Mesothelial cell of epicardium (in vitro differentiated cells): Measurements from ENCODE around the gene PIP5K1C. TPM values are rescaled to one million over a fixed set of nuclear protein-coding genes. Genes with fewer than 3 reads are reported as not detected.
A peak's percentile ranks its signal among the peaks of the same experiment; 100 is the strongest.
"Not testable (repeated sequence)": the region's sequence is repeated elsewhere in the genome, so short reads cannot be mapped to it uniquely, and the experiment has no call there.

Source experiments
- DNase-seq, 2 experiments: peaks; one replicate each; pipeline ENCODE4 v3.0.0; 2021; ENCODE audit warnings: low spot score in 2 of 2; ENCODE audit not compliant: unreplicated experiment in 2 of 2
- H3K27ac Mint-ChIP-seq: 2 replicates; pipeline ENCODE4 v1.8.0; 2021; ENCODE audit warnings: mixed read lengths
- H3K27me3 Mint-ChIP-seq: 2 replicates; pipeline ENCODE4 v1.8.0; 2021; ENCODE audit warnings: low read depth, mixed read lengths
- H3K36me3 Mint-ChIP-seq: 2 replicates; pipeline ENCODE4 v1.8.0; 2021; ENCODE audit warnings: mixed read lengths
- H3K4me1 Mint-ChIP-seq: 2 replicates; pipeline ENCODE4 v1.8.0; 2021; ENCODE audit warnings: mixed read lengths
- H3K4me3 Mint-ChIP-seq: 2 replicates; pipeline ENCODE4 v1.8.0; 2021; ENCODE audit warnings: mild to moderate bottlenecking, moderate library complexity, mixed read lengths
- H3K9me3 Mint-ChIP-seq: 2 replicates; pipeline ENCODE4 v1.8.0; 2021; ENCODE audit warnings: mixed read lengths
- CTCF ChIP-seq: fragments of 200-600 bp; sonication (generic); IDR thresholded peaks from one replicate; pipeline ENCODE4 v1.5.0; 2021; ENCODE audit warnings: antibody characterized with exemption; ENCODE audit not compliant: unreplicated experiment
- total RNA-seq: library from RNA; stranded (reverse); gene quantifications from 3 replicates; pipeline ENCODE4 v1.2.1, GENCODE V29; 2021

Gene PIP5K1C
- total RNA-seq, 1 donor from 2014 or later: 45.7 TPM

- TF ChIP-seq CTCF: no peak
- Mint-ChIP-seq H3K4me3 (no peak overlapping the region), H3K36me3 (peaks cover 2% of the 10 kb centered on the region), H3K27me3 (no peaks in the 10 kb centered on the region), H3K9me3 (no peaks in the 10 kb centered on the region), H3K27ac (no peak overlapping the region), H3K4me1 (peaks cover 1% of the 10 kb centered on the region)
- no peak for DNase-seq
These were observed 68.2 kb downstream of the PIP5K1C start for GRCh38 chr19:3632098-3632497.

GRCh38 chr19:3631053-3631861 is 69.0 kb downstream of the PIP5K1C start:
- Mint-ChIP-seq H3K27ac (no peak overlapping the region), H3K4me1 (peaks cover 8% of the 10 kb centered on the region), H3K36me3 (peaks cover 2% of the 10 kb centered on the region), H3K4me3 (no peak overlapping the region), H3K27me3 (no peaks in the 10 kb centered on the region), H3K9me3 (no peaks in the 10 kb centered on the region)
- DNase-seq: no peak
- TF ChIP-seq CTCF: no peak

- not testable (repeated sequence) for H3K9me3 Mint-ChIP-seq, H3K36me3 Mint-ChIP-seq, H3K27me3 Mint-ChIP-seq, H3K27ac Mint-ChIP-seq, DNase-seq, H3K4me3 Mint-ChIP-seq
- H3K4me1 Mint-ChIP-seq: peaks cover 25% of the 10 kb centered on the region
These were observed 71.5 kb downstream of the PIP5K1C start for GRCh38 chr19:3628766-3629165.

- no peaks in the 10 kb centered on the region for H3K27me3 Mint-ChIP-seq
- peaks cover 25% of the 10 kb centered on the region for H3K4me1 Mint-ChIP-seq
- DNase-seq: no peak
- TF ChIP-seq CTCF: no peak
- H3K4me3 Mint-ChIP-seq: no peak overlapping the region
- H3K36me3 Mint-ChIP-seq: peaks cover 2% of the 10 kb centered on the region
- peak overlapping the region; percentile 99 for H3K27ac Mint-ChIP-seq
- H3K9me3 Mint-ChIP-seq: no peaks in the 10 kb centered on the region
These were observed 72.9 kb downstream of the PIP5K1C start for GRCh38 chr19:3627351-3627723.

- Mint-ChIP-seq H3K4me1 (peaks cover 25% of the 10 kb centered on the region), H3K9me3 (no peaks in the 10 kb centered on the region), H3K27me3 (no peaks in the 10 kb centered on the region), H3K27ac (peak within 1 kb of the TSS; percentile 99), H3K36me3 (peaks cover 4% of the 10 kb centered on the region), H3K4me3 (peak within 1 kb of the TSS; percentile 84)
- TF ChIP-seq CTCF: no peak
- peak; percentile 95 to 96 for DNase-seq
These were observed 73.6 kb downstream of the PIP5K1C start, which contains the start of gene CACTIN for GRCh38 chr19:3626473-3627350. TSS of gene CACTIN (minus strand) at chr19:3626790. CDS start at chr19:3626762, 28 bp downstream.
